NCI-H510A (cell line): ENCODE measurements around the gene SPOCK1.

ENCODE experiments used
- DNase-seq: peaks from one replicate; lab custom pipeline; 2025; lab: John Stamatoyannopoulos, UW

SPOCK1 gene

GRCh38 chr5:137328991-137329390 lies 170.1 kb downstream of the SPOCK1 start:
- DNase-seq, result no peak

GRCh38 chr5:137328463-137328862 lies 170.7 kb downstream of the SPOCK1 start:
- DNase-seq, result no peak

GRCh38 chr5:137325721-137326120 lies 173.4 kb downstream of the SPOCK1 start:
- DNase-seq, result no peak

- DNase-seq, result no peak
Observed at GRCh38 chr5:137320056-137321045, 178.8 kb downstream of the SPOCK1 start.

GRCh38 chr5:137318027-137318426 lies 181.1 kb downstream of the SPOCK1 start:
- no peak for DNase-seq

GRCh38 chr5:137316346-137316736 lies 182.8 kb downstream of the SPOCK1 start:
- DNase-seq, result no peak

GRCh38 chr5:137315534-137316345 lies 183.4 kb downstream of the SPOCK1 start:
- no peak for DNase-seq

- DNase-seq, result no peak
Observed at GRCh38 chr5:137315109-137315508, 184.0 kb downstream of the SPOCK1 start.

GRCh38 chr5:137313526-137314175 lies 185.5 kb downstream of the SPOCK1 start:
- no peak for DNase-seq

- DNase-seq, result no peak
Observed at GRCh38 chr5:137312011-137312410, 187.1 kb downstream of the SPOCK1 start.

GRCh38 chr5:137310051-137310730 lies 188.9 kb downstream of the SPOCK1 start:
- no peak for DNase-seq

- DNase-seq, result no peak
Observed at GRCh38 chr5:137309290-137309689, 189.8 kb downstream of the SPOCK1 start.

- DNase-seq, result no peak
Observed at GRCh38 chr5:137308311-137308710, 190.8 kb downstream of the SPOCK1 start.

- no peak for DNase-seq
Observed at GRCh38 chr5:137306903-137307302, 192.2 kb downstream of the SPOCK1 start.

- no peak for DNase-seq
Observed at GRCh38 chr5:137305971-137306602, 193.0 kb downstream of the SPOCK1 start.

GRCh38 chr5:137304226-137304874 lies 194.8 kb downstream of the SPOCK1 start:
- peak; percentile 79 for DNase-seq

- no peak for DNase-seq
Observed at GRCh38 chr5:137303509-137303908, 195.6 kb downstream of the SPOCK1 start.

- DNase-seq, result no peak
Observed at GRCh38 chr5:137300411-137301240, 198.5 kb downstream of the SPOCK1 start.

GRCh38 chr5:137296213-137296781 lies 202.8 kb downstream of the SPOCK1 start:
- DNase-seq, result peak; percentile 57
